Measurements from ENCODE around the gene UBTF. TPM values are rescaled to one million over a fixed set of nuclear protein-coding genes. Genes with fewer than 3 reads are reported as not detected.

Gene UBTF
- total and polyA plus RNA-seq, 4 donors, result 31.9 to 75.5 (median 52.3) TPM

DNA sequence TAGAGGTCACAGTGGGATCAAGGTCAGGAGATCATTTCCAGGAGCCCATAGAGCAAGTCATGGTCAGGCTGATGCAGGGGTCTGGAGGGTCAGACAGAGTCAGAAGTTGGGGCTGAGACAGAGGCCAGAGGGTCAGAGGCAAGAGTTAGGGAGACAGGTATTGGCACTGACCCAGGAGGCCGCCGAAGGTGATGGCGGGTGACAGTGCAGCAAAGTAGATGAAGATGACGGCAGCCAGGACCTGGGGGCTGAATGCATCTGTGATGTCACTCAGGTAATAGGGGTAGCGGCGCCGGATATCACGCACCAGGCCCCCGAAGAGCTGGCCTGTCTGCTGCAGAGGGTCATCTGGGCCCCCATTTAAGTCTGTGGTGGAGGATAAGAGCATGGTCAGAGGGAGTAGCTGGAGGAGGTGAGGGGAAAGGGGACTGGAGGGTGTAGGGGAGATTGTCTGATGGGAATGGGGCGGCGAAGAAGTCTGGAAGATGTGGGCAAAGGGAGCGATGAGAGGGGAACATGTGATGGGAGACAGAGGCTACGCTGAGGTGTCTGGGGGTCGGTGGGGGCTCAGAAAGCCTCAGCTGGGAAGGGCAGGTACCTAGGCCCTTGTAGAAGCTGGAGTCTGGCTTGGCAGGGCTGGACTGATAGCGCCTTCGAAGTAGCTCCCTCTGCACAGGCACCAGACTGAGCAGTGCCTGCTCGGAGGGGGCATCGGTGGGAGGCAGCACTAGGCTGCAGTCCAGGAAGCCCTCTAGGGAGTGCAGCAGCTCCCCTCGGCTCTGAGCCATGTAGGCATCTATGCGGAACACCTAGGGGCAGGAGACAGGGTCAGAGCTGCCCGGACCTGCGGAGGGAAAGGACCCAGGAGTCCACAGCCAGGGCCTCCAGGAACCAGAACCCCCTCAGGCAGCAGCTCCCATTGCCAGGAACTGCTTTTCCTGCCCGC, 38.6 kb upstream of the UBTF start:
- H3K27ac ChIP-seq (ENCODE audit: low read depth in 1 of 2, low read length in 1 of 2), result no peak overlapping the region
- no peaks in the 10 kb centered on the region for H3K27me3 ChIP-seq (ENCODE audit: control insufficient read depth in 3 of 3, insufficient read depth in 3 of 3, low read length in 2 of 3)
- H3K9me3 ChIP-seq (ENCODE audit: control insufficient read depth in 4 of 4, insufficient read depth in 3 of 4, low read length in 3 of 4), result no peaks in the 10 kb centered on the region
- no peak overlapping the region for H3K9ac ChIP-seq (ENCODE audit: insufficient read depth in 1 of 2, low read length in 2 of 2)
- no peaks in the 10 kb centered on the region for H3K36me3 ChIP-seq (ENCODE audit: control insufficient read depth in 4 of 4, insufficient read depth in 4 of 4, low read length in 4 of 4)
- WGBS, 2 donors, result 87 to 96% methylated on average over 23 of the region's 23 CpGs
- TF ChIP-seq, protein P1, sequence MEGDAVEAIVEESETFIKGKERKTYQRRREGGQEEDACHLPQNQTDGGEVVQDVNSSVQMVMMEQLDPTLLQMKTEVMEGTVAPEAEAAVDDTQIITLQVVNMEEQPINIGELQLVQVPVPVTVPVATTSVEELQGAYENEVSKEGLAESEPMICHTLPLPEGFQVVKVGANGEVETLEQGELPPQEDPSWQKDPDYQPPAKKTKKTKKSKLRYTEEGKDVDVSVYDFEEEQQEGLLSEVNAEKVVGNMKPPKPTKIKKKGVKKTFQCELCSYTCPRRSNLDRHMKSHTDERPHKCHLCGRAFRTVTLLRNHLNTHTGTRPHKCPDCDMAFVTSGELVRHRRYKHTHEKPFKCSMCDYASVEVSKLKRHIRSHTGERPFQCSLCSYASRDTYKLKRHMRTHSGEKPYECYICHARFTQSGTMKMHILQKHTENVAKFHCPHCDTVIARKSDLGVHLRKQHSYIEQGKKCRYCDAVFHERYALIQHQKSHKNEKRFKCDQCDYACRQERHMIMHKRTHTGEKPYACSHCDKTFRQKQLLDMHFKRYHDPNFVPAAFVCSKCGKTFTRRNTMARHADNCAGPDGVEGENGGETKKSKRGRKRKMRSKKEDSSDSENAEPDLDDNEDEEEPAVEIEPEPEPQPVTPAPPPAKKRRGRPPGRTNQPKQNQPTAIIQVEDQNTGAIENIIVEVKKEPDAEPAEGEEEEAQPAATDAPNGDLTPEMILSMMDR (IDR thresholded peaks at IDR 0.05; ENCODE audit: control extremely low read depth, extremely low read depth), result no peak
- no peak overlapping the region for H3K4me3 ChIP-seq
- ATAC-seq (ENCODE audit: insufficient read depth, low FRiP score), result no peak
- no peak for DNase-seq
- H3K4me1 ChIP-seq (ENCODE audit: control insufficient read depth in 5 of 5, insufficient read depth in 5 of 5, low read length in 5 of 5), result no peaks in the 10 kb centered on the region

GRCh38 chr17:44256671-44257070, 37.2 kb upstream of the UBTF start:
- ATAC-seq (ENCODE audit: insufficient read depth, low FRiP score) (no peak), DNase-seq (no peak)
- H3K36me3 ChIP-seq (ENCODE audit: control insufficient read depth in 4 of 4, insufficient read depth in 4 of 4, low read length in 4 of 4), result no peaks in the 10 kb centered on the region
- H3K9me3 ChIP-seq (ENCODE audit: control insufficient read depth in 4 of 4, insufficient read depth in 3 of 4, low read length in 3 of 4), result no peaks in the 10 kb centered on the region
- no peaks in the 10 kb centered on the region for H3K27me3 ChIP-seq (ENCODE audit: control insufficient read depth in 3 of 3, insufficient read depth in 3 of 3, low read length in 2 of 3)
- WGBS, 2 donors, result 86 to 88% methylated on average over 4 of the region's 4 CpGs
- H3K27ac ChIP-seq (ENCODE audit: low read depth in 1 of 2, low read length in 1 of 2), result no peak overlapping the region
- H3K4me3 ChIP-seq, result no peak overlapping the region
- no peak overlapping the region for H3K9ac ChIP-seq (ENCODE audit: insufficient read depth in 1 of 2, low read length in 2 of 2)
- no peaks in the 10 kb centered on the region for H3K4me1 ChIP-seq (ENCODE audit: control insufficient read depth in 5 of 5, insufficient read depth in 5 of 5, low read length in 5 of 5)
- TF ChIP-seq, protein P1 (IDR thresholded peaks at IDR 0.05; ENCODE audit: control extremely low read depth, extremely low read depth), result no peak

GRCh38 chr17:44255915-44256314, 36.4 kb upstream of the UBTF start:
- H3K9ac ChIP-seq (ENCODE audit: insufficient read depth in 1 of 2, low read length in 2 of 2), result no peak overlapping the region
- no peaks in the 10 kb centered on the region for H3K9me3 ChIP-seq (ENCODE audit: control insufficient read depth in 4 of 4, insufficient read depth in 3 of 4, low read length in 3 of 4)
- no peak for DNase-seq
- TF ChIP-seq, protein P1 (IDR thresholded peaks at IDR 0.05; ENCODE audit: control extremely low read depth, extremely low read depth), result no peak
- no peaks in the 10 kb centered on the region for H3K27me3 ChIP-seq (ENCODE audit: control insufficient read depth in 3 of 3, insufficient read depth in 3 of 3, low read length in 2 of 3)
- H3K4me3 ChIP-seq, result no peak overlapping the region
- H3K36me3 ChIP-seq (ENCODE audit: control insufficient read depth in 4 of 4, insufficient read depth in 4 of 4, low read length in 4 of 4), result no peaks in the 10 kb centered on the region
- no peaks in the 10 kb centered on the region for H3K4me1 ChIP-seq (ENCODE audit: control insufficient read depth in 5 of 5, insufficient read depth in 5 of 5, low read length in 5 of 5)
- WGBS, 2 donors, result 90 to 95% methylated on average over 2 of the region's 2 CpGs
- no peak for ATAC-seq (ENCODE audit: insufficient read depth, low FRiP score)
- H3K27ac ChIP-seq (ENCODE audit: low read depth in 1 of 2, low read length in 1 of 2), result no peak overlapping the region
